Neutrophil (primary cell): ENCODE data around the gene REPIN1.

Experiments
- H3K27ac ChIP-seq: fragments of 200-600 bp; sonication (generic); 2 replicates; pipeline ENCODE4 v1.5.1; 2016; ENCODE audit warnings: mild to moderate bottlenecking, moderate library complexity
- H3K27me3 ChIP-seq: fragments of 200-600 bp; sonication (generic); 2 replicates; pipeline ENCODE4 v1.6.0; 2016; ENCODE audit warnings: mild to moderate bottlenecking
- H3K36me3 ChIP-seq: fragments of 200-600 bp; sonication (generic); 2 replicates; pipeline ENCODE4 v1.5.1; 2017
- H3K4me1 ChIP-seq, 2 experiments: fragments of 200-600 bp in 1 of 2; sonication (generic) in 1 of 2; 1 replicate in 1 of 2; 2 replicates in 1 of 2; pipeline versions ENCODE4 v1.5.1 to v1.6.1; 2013 to 2016; ENCODE audit warnings: low read depth in 1 of 2, low read length in 1 of 2, mild to moderate bottlenecking in 1 of 2, moderate library complexity in 1 of 2; ENCODE audit not compliant: control insufficient read depth in 1 of 2, insufficient read depth in 1 of 2
- H3K4me3 ChIP-seq, 2 experiments: fragments of 200-600 bp in 1 of 2; sonication (generic) in 1 of 2; 1 replicate in 1 of 2; 2 replicates in 1 of 2; pipeline ENCODE4 v1.5.1; 2013 to 2016; ENCODE audit warnings: low read depth in 1 of 2, low read length in 1 of 2, mild to moderate bottlenecking in 1 of 2, moderate library complexity in 1 of 2
- H3K9me3 ChIP-seq: fragments of 200-600 bp; sonication (generic); 2 replicates; pipeline ENCODE4 v1.5.1; 2016
- CTCF ChIP-seq: fragments of 200-600 bp; sonication (generic); IDR thresholded peaks from 2 replicates; pipeline ENCODE4 v1.5.1; 2016; ENCODE audit warnings: antibody characterized with exemption

The REPIN1 gene

GRCh38 chr7:150388709-150389531 lies 20.3 kb downstream of the REPIN1 start:
- H3K27ac ChIP-seq = no peak overlapping the region
- no peak overlapping the region for H3K4me3 ChIP-seq
- H3K9me3 ChIP-seq = no peaks in the 10 kb centered on the region
- peak; percentile 41 for TF ChIP-seq CTCF
- no peaks in the 10 kb centered on the region for H3K27me3 ChIP-seq
- H3K4me1 ChIP-seq = peaks cover 23 to 29% of the 10 kb centered on the region in 2 experiments
- H3K36me3 ChIP-seq = no peaks in the 10 kb centered on the region

- Histone ChIP-seq H3K27ac (no peak overlapping the region), H3K9me3 (no peaks in the 10 kb centered on the region), H3K4me3 (no peak overlapping the region), H3K36me3 (no peaks in the 10 kb centered on the region), H3K4me1 (peaks cover 17 to 24% of the 10 kb centered on the region in 2 experiments), H3K27me3 (no peaks in the 10 kb centered on the region)
- no peak for TF ChIP-seq CTCF
Observed at GRCh38 chr7:150389532-150389816, 20.9 kb downstream of the REPIN1 start.

GRCh38 chr7:150390205-150390604 lies 21.6 kb downstream of the REPIN1 start:
- peaks cover 10 to 17% of the 10 kb centered on the region in 2 experiments for H3K4me1 ChIP-seq
- no peak overlapping the region for H3K4me3 ChIP-seq
- no peaks in the 10 kb centered on the region for H3K27me3 ChIP-seq
- H3K9me3 ChIP-seq = no peaks in the 10 kb centered on the region
- TF ChIP-seq CTCF = no peak
- no peaks in the 10 kb centered on the region for H3K36me3 ChIP-seq
- no peak overlapping the region for H3K27ac ChIP-seq

- peaks cover 18% of the 10 kb centered on the region for H3K36me3 ChIP-seq
- H3K27me3 ChIP-seq = no peaks in the 10 kb centered on the region
- TF ChIP-seq CTCF = no peak
- no peaks in the 10 kb centered on the region for H3K9me3 ChIP-seq
- no peak overlapping the region for H3K27ac ChIP-seq
- H3K4me3 ChIP-seq = no peak overlapping the region
- H3K4me1 ChIP-seq = peaks cover 5 to 8% of the 10 kb centered on the region in 2 experiments
Observed at GRCh38 chr7:150393325-150393724, 24.7 kb downstream of the REPIN1 start.

- H3K36me3 ChIP-seq = peaks cover 30% of the 10 kb centered on the region
- H3K4me3 ChIP-seq = no peak overlapping the region
- H3K27ac ChIP-seq = no peak overlapping the region
- no peak for TF ChIP-seq CTCF
- H3K27me3 ChIP-seq = no peaks in the 10 kb centered on the region
- no peaks in the 10 kb centered on the region for H3K4me1 ChIP-seq
- H3K9me3 ChIP-seq = no peaks in the 10 kb centered on the region
Observed at GRCh38 chr7:150396426-150396825, 27.8 kb downstream of the REPIN1 start.
